ENCODE results near the gene TMEM214. TPM values are rescaled to one million over a fixed set of nuclear protein-coding genes. Genes with fewer than 3 reads are reported as not detected.

TMEM214 gene
- total and polyA plus RNA-seq, 4 donors = 30.2 to 106 (median 94.9) TPM

Other genes with a start within 250 kb of the TMEM214 start
- gene CENPA, start 246.9 kb upstream of the TMEM214 start, total RNA-seq = 1 to 10 TPM in 1 of 2 donors, under 1 TPM in 1; 0.23 to 1.2 TPM
- gene CENPA, start 246.9 kb upstream of the TMEM214 start, polyA plus RNA-seq = not detected
- gene DPYSL5, start 184.8 kb upstream of the TMEM214 start, total RNA-seq = not detected
- not detected for gene DPYSL5, start 184.8 kb upstream of the TMEM214 start, polyA plus RNA-seq
- gene MAPRE3, start 62.3 kb upstream of the TMEM214 start, total RNA-seq = 10 to 100 TPM; 15.9 to 16.1 TPM
- 10 to 100 TPM in 1 of 2 donors, 1 to 10 TPM in 1; 7.9 to 26.7 TPM for gene MAPRE3, start 62.3 kb upstream of the TMEM214 start, polyA plus RNA-seq
- 10 to 100 TPM; 14.3 to 15.0 TPM for gene AGBL5, start 18.7 kb downstream of the TMEM214 start, total RNA-seq
- 10 to 100 TPM; 11.5 to 16.7 TPM for gene AGBL5, start 18.7 kb downstream of the TMEM214 start, polyA plus RNA-seq
- gene OST4, start 38.7 kb downstream of the TMEM214 start, total RNA-seq = 100 to 1,000 TPM; 219 to 260 TPM
- 100 to 1,000 TPM; 531 to 750 TPM for gene OST4, start 38.7 kb downstream of the TMEM214 start, polyA plus RNA-seq
- 100 to 1,000 TPM; 180 to 200 TPM for gene EMILIN1, start 45.6 kb downstream of the TMEM214 start, total RNA-seq
- gene EMILIN1, start 45.6 kb downstream of the TMEM214 start, polyA plus RNA-seq = 100 to 1,000 TPM in 1 of 2 donors, 10 to 100 TPM in 1; 50.0 to 249 TPM
- gene KHK, start 53.8 kb downstream of the TMEM214 start, total RNA-seq = 1 to 10 TPM; 3.4 to 5.1 TPM
- gene KHK, start 53.8 kb downstream of the TMEM214 start, polyA plus RNA-seq = 10 to 100 TPM in 1 of 2 donors, 1 to 10 TPM in 1; 6.0 to 38.7 TPM
- gene CGREF1, start 86.2 kb downstream of the TMEM214 start, total RNA-seq = 1 to 10 TPM; 8.1 to 8.6 TPM
- gene CGREF1, start 86.2 kb downstream of the TMEM214 start, polyA plus RNA-seq = 1 to 10 TPM; 5.8 to 6.9 TPM
- under 1 TPM in 1 of 2 donors, not detected in 1; 0.90 TPM for gene ABHD1, start 90.8 kb downstream of the TMEM214 start, total RNA-seq
- under 1 TPM in 1 of 2 donors, not detected in 1; 0.08 TPM for gene ABHD1, start 90.8 kb downstream of the TMEM214 start, polyA plus RNA-seq
- 10 to 100 TPM; 42.1 to 48.1 TPM for gene PREB, start 101.7 kb downstream of the TMEM214 start, total RNA-seq
- 10 to 100 TPM; 24.9 to 46.3 TPM for gene PREB, start 101.7 kb downstream of the TMEM214 start, polyA plus RNA-seq
- not detected for gene PRR30, start 106.4 kb downstream of the TMEM214 start, total RNA-seq
- gene PRR30, start 106.4 kb downstream of the TMEM214 start, polyA plus RNA-seq = not detected
- gene TCF23, start 116.0 kb downstream of the TMEM214 start, total RNA-seq = 1 to 10 TPM in 1 of 2 donors, under 1 TPM in 1; 0.39 to 1.1 TPM
- gene TCF23, start 116.0 kb downstream of the TMEM214 start, polyA plus RNA-seq = not detected
- gene ATRAID, start 179.1 kb downstream of the TMEM214 start, total RNA-seq = 10 to 100 TPM; 66.9 to 93.8 TPM
- gene ATRAID, start 179.1 kb downstream of the TMEM214 start, polyA plus RNA-seq = 100 to 1,000 TPM; 144 to 176 TPM
- 10 to 100 TPM; 17.9 to 21.3 TPM for gene SLC5A6, start 179.3 kb downstream of the TMEM214 start, total RNA-seq
- 10 to 100 TPM; 16.4 to 24.7 TPM for gene SLC5A6, start 179.3 kb downstream of the TMEM214 start, polyA plus RNA-seq
- gene CAD, start 184.4 kb downstream of the TMEM214 start, total RNA-seq = 10 to 100 TPM; 19.5 to 29.7 TPM
- 10 to 100 TPM in 1 of 2 donors, 1 to 10 TPM in 1; 6.9 to 16.9 TPM for gene CAD, start 184.4 kb downstream of the TMEM214 start, polyA plus RNA-seq
- gene SLC30A3, start 230.1 kb downstream of the TMEM214 start, total RNA-seq = 1 to 10 TPM in 1 of 2 donors, under 1 TPM in 1; 0.78 to 1.8 TPM
- gene SLC30A3, start 230.1 kb downstream of the TMEM214 start, polyA plus RNA-seq = 10 to 100 TPM in 1 of 2 donors, 1 to 10 TPM in 1; 4.0 to 20.2 TPM
- gene DNAJC5G, start 242.5 kb downstream of the TMEM214 start, total RNA-seq = not detected
- 1 to 10 TPM; 2.3 TPM for gene DNAJC5G, start 242.5 kb downstream of the TMEM214 start, polyA plus RNA-seq
- gene TRIM54, start 249.5 kb downstream of the TMEM214 start, total RNA-seq = under 1 TPM; 0.18 to 0.39 TPM
- gene TRIM54, start 249.5 kb downstream of the TMEM214 start, polyA plus RNA-seq = 1 to 10 TPM; 1.4 to 5.0 TPM

Data from aorta (tissue), 4 donors.